ENCODE results near the gene PRRC2A. TPM values are rescaled to one million over a fixed set of nuclear protein-coding genes. Genes with fewer than 3 reads are reported as not detected.
"Not testable (repeated sequence)": the region's sequence is repeated elsewhere in the genome, so short reads cannot be mapped to it uniquely, and the experiment has no call there.

PRRC2A gene
- total RNA-seq, 1 donor from 2014 or later: 133 TPM

DNA sequence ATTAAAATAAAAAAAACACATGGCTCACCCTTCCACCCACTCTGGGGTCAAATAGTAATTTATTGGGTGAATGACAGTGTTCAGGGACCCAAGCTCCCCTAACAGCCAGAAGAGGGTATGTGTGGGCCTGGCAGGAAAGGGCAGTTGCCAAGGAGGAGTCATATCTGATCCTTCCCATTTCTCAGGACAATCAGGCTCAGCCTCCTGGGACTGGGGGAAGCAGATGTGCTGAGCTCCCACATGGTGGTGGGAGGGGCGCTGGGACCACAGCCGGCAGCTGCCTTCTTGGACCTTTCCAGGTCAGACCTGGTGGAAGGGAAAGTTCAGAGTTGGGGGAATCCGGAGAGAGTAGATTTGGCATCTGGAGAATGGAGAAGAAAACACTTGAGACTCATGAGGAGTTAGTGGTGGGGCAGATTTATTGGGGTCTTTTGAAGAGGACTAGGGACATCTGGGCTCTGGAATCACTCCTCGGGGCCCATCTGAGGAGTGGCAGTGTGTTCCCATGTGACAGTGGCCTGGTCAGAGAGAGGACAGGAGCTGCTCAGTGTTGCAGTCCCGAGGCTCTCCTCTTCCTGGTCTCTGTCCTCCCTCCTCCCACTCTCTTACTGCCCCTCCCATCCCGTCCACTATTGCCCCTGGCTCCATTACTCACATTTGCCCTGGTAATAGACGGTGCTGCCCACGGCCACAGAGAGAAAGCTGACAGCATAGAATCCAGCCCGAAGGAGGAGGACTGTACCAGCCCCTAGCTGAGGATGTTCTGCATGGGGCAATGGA is 31.5 kb upstream of the PRRC2A start:
- no peak for DNase-seq
- intact Hi-C loops (cut with DNase I): no loop called here

DNA sequence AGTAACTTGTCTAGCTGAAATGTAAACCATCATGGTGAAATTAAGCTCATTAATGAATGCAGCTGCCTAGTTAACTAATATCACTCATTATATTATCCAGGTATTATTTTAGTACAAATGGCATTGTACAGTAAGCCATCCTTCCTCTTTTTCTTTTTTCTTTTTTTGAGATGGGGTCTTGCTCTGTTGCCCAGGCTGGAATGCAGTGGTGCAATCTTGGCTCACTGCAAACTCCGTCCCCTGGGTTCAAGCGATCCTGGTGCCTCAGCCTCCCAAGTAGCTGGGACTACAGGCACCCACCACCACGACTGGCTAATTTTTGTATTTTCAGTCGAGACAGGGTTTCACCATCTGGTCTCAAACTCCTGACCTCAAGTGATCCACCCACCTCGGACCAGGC is 29.8 kb upstream of the PRRC2A start:
- H3K4me1 ChIP-seq; ATAC-seq; H3K36me3 ChIP-seq; H3K27me3 ChIP-seq (ENCODE audit: low read depth); H3K9me3 ChIP-seq; H3K27ac ChIP-seq; DNase-seq; H3K4me3 ChIP-seq: not testable (repeated sequence)
- intact Hi-C loops (cut with DNase I): loop anchor here (10.0 kb wide), 1 partner anchor 46 kb away; the partner anchor contains the start of genes ATP6V1G2, DDX39B and NFKBIL1

More for the DNA sequence above, 31.5 kb upstream of the PRRC2A start:
- Histone ChIP-seq H3K9me3 (no peaks in the 10 kb centered on the region), H3K4me3 (no peak overlapping the region), H3K27ac (no peak overlapping the region), H3K36me3 (no peaks in the 10 kb centered on the region), H3K27me3 (ENCODE audit: low read depth) (no peaks in the 10 kb centered on the region), H3K4me1 (peaks cover 22% of the 10 kb centered on the region)
- no peak for ATAC-seq
- TF ChIP-seq, protein P1, sequence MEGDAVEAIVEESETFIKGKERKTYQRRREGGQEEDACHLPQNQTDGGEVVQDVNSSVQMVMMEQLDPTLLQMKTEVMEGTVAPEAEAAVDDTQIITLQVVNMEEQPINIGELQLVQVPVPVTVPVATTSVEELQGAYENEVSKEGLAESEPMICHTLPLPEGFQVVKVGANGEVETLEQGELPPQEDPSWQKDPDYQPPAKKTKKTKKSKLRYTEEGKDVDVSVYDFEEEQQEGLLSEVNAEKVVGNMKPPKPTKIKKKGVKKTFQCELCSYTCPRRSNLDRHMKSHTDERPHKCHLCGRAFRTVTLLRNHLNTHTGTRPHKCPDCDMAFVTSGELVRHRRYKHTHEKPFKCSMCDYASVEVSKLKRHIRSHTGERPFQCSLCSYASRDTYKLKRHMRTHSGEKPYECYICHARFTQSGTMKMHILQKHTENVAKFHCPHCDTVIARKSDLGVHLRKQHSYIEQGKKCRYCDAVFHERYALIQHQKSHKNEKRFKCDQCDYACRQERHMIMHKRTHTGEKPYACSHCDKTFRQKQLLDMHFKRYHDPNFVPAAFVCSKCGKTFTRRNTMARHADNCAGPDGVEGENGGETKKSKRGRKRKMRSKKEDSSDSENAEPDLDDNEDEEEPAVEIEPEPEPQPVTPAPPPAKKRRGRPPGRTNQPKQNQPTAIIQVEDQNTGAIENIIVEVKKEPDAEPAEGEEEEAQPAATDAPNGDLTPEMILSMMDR (IDR thresholded peaks at IDR 0.05): no peak

GRCh38 chr6:31592396-31592771 is 28.1 kb upstream of the PRRC2A start:
- TF ChIP-seq, protein P1 (IDR thresholded peaks at IDR 0.05): no peak
- no peaks in the 10 kb centered on the region for H3K27me3 ChIP-seq (ENCODE audit: low read depth)
- H3K4me3 ChIP-seq: no peak overlapping the region
- intact Hi-C loops (cut with DNase I): loop anchor here (10.0 kb wide), 1 partner anchor 48 kb away; the partner anchor contains the start of genes ATP6V1G2, DDX39B and NFKBIL1
- ATAC-seq (no peak), DNase-seq (no peak)
- no peaks in the 10 kb centered on the region for H3K4me1 ChIP-seq
- H3K36me3 ChIP-seq: no peaks in the 10 kb centered on the region
- H3K9me3 ChIP-seq: no peaks in the 10 kb centered on the region
- no peak overlapping the region for H3K27ac ChIP-seq

- H3K4me1 ChIP-seq: no peaks in the 10 kb centered on the region
- no peaks in the 10 kb centered on the region for H3K27me3 ChIP-seq (ENCODE audit: low read depth)
- DNase-seq (no peak), ATAC-seq (peak; percentile 67 to 71)
- H3K27ac ChIP-seq: no peak overlapping the region
- TF ChIP-seq, protein P1 (IDR thresholded peaks at IDR 0.05): peak; percentile 44
- H3K4me3 ChIP-seq: no peak overlapping the region
- intact Hi-C loops (cut with DNase I): loop anchor here (10.0 kb wide), 1 partner anchor 52 kb away; the partner anchor contains the start of genes ATP6V1G2, DDX39B and NFKBIL1
- H3K9me3 ChIP-seq: no peaks in the 10 kb centered on the region
- H3K36me3 ChIP-seq: no peaks in the 10 kb centered on the region
These were observed 23.5 kb upstream of the PRRC2A start for GRCh38 chr6:31597006-31597405.

DNA sequence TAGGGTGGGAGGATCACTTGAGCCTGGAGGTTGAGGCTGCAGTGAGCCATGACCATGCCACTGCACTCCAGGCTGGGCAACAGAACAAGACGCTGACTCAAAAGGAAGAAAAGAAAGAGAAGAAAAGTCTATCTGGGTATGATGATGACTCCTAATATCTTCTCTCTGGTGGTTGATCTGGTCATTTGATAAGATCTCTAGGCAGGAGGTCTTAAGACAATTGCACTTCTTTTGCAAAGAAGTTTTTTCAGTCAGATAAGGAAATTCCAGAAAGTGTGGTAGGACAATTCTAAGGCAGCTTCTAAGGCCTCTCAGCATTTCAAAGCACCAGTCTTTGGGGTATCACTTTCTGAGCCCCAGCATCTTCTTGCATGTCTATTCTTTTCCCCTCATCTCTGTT is 13.2 kb upstream of the PRRC2A start:
- Histone ChIP-seq H3K4me3 (no peak overlapping the region), H3K27me3 (ENCODE audit: low read depth) (no peaks in the 10 kb centered on the region), H3K9me3 (no peaks in the 10 kb centered on the region), H3K4me1 (no peaks in the 10 kb centered on the region), H3K36me3 (no peaks in the 10 kb centered on the region), H3K27ac (no peak overlapping the region)
- intact Hi-C loops (cut with DNase I): no loop called here
- no peak for ATAC-seq
- DNase-seq: no peak
- TF ChIP-seq, protein P1 (IDR thresholded peaks at IDR 0.05): no peak
